ENCODE results near the gene NCAN.

NCAN gene

DNA sequence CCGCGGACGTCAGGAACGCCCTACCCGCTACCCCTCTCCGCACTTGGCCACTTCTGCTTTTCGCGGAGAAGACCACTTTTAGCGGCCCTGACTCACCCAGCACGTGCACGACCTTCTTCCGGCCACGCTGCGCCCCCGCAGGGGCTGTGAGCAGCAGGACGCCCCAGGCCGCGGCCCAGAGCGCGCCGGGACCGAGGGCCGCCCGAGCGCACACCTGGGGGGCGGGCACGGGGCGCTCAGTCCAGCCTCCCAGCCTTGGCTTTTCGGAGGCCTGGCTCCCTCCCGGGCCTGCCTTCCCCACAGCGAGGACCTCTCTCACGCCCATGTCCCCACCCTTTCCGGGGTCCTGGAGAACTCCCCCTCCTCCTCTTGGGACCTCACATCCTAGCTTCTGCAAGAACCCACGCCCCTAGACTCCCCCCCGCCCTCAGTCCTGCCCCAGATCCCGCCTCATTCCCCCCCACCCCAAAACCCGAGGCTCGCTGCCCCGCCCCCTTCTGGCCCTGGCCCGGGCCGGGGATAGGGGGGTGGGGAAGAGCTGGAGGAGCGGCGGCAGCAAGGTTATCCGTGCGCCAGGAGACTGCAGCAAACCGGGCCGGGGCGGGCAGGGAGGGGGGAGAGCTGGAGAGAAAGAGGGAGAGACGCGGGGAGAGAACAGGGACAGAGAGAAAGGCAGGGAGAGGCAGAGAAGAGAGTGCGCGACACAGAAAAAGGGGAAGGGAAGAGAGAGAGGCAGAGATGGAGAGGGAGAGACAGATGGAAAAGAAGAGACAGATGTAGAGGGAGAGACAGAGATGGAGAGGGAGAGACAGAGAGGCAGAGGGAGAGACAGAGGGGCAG, 49.8 kb downstream of the NCAN start:
- DNase-seq (ENCODE audit: low read depth) = no peak

DNA sequence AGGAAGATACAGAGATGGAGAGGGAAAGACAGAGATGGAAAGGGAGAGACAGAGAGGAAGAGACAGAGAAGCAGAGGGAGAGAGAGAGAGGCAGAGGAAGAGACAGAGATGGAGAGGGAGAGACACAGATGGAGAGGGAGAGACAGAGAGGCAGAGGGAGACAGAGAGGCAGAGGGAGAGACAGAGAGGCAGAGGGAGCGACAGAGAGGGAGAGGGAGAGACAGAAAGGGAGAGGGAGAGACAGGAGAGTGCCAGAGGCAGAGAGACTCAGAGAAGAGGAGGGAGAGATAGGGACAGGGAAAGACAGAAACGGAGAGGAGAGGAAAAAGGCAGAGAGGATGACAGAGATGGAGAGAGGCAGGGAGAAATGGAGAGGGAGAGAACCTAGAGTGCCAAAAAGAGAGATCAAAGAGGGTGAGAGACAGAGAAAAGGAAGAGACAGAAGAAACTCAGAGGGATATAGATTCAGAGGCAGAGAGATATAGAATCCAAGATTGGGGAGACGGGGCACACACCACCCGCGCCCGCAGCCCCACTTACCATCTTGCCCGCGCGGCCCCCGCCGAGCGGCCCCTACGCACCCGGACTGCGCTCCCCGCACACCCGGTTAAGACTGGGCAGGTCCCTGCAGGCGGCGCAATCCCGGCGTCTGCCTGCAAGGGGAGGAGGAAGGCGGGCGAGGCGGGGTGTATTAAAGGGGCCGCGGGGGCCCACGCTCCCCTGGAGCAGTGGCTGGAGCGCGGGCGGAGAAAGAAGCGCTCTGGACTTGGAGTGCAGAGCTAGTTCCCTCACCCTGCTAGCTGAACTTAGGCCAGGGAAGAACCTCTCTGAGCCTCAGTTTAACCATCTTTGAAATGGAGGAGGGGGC, 50.7 kb downstream of the NCAN start:
- no peak for DNase-seq (ENCODE audit: low read depth)

DNA sequence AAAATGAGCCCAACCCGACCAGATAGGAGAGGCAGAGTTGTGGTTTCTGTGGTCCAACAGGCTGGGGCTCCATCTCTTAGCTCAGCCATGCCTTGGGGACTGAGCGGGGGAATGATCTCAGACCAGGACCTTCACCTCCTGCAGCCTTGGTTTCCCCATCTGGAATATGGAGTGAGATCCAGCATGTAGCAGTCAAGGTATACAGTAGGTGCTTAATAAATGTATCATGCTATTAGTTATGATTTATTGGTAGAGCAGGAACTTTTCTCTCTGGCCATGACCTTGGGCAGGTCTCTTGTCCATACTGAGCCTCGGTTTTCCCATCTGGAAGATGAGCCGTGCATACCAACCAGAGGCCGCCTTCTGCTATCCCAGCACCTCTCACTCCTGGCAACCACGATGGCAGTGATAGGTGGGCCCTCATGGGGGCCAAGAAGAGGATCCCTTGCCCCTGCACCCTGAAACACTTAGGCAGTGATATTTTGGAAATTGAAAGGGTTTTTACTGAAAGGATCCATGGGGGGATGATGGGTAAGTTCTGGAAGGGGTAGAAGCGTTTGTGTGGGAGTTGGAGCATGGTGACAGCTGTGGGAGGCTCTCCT, 52.2 kb downstream of the NCAN start:
- DNase-seq (ENCODE audit: low read depth) = no peak

DNA sequence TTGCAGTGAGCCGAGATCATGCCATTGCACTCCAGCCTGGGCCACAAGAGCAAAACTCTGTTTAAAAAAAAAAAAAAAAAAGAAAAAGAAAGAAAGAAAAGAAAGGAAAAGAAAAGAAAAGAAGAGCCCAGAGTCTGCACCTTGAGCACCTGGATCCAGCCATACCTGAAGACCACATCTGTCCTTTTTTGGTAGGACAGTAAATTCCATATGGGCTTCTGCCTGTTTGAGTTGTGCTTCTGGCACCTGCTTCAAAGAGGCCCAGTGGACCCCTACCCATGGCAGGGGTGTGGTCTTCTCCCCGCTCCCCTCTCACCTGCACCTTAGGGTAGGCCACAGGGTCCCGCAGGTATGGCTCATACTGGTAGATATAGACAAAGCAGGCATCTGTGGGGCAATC, 55.5 kb downstream of the NCAN start:
- no peak for DNase-seq (ENCODE audit: low read depth)

DNA sequence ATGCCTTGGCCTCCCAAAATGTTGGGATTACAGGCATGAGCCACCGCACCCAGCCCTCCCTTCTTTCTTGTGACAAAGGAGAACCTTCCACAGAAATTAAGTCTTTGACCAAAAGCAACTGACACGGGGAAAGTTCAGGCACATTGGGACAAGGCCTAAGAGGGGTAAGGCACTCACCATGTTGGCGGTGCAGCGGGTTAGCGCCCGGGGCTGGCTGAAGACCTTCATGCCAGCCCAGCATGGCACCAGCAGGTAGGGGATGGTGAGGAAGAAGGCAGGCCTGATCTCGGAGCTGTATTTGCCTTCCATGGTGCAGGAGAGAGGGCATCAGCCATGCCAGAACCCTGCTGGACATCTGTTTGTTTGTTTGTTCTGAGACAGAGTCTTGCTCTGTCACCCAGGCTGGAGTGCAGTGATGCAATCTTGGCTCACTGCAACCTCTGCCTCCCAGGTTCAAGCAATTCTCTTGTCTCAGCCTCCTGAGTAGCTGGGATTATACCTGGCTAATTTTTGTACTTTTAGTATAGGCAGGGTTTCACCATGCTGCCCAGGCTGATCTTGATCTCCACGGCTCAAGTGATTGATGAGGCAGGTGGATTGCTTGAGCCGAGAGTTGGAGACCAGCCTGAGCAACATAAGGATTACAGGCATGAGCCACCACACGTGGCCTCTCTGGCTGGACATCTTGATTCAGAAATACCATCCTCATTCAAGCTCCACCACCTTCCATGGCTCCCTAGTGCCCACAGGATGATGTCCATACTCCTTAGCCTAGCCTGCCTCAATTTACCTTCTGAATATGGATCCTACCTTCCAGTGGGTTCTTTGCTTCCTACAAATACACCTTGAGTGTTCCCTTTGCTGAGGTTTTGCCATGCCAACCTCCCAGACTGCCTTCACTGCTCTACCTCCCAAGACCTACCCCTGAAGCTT, 57.0 kb downstream of the NCAN start:
- no peak for DNase-seq (ENCODE audit: low read depth)

DNA sequence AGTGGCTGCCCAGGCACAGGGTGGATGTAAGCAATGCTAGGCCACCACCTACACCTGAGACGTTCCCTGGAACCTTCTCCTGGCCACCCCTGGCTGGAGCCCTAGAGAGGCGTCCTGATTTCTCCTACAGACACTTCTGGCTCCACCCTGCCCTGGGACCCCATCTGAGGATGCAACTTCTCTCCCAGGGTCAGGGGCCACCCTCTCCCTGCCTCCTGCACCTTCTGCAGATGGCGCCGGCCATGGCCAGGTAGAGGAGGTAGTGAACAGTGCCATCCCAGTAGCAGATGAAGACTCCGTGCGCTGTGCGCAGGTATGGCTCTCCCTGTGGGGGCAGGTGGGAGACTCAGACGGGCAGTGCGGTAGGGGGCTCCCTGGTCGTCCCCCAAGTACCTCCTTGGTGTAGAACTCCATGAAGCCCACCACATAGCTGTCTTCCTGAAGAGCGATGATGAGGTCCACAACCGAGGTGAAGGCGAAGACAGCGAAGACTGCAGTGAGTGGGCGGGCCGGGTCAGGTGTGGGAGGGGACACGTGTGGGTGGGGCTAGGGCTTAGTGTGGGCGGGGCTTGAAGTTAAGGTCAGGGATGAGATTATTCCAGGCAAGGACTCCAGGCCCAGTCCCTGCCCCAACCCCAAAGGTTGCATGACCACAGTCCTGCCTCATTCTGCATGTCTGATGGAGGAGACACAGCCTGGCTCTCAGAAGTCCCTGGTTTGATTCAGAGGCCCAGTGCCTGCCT, 58.4 kb downstream of the NCAN start:
- DNase-seq (ENCODE audit: low read depth) = no peak

DNA sequence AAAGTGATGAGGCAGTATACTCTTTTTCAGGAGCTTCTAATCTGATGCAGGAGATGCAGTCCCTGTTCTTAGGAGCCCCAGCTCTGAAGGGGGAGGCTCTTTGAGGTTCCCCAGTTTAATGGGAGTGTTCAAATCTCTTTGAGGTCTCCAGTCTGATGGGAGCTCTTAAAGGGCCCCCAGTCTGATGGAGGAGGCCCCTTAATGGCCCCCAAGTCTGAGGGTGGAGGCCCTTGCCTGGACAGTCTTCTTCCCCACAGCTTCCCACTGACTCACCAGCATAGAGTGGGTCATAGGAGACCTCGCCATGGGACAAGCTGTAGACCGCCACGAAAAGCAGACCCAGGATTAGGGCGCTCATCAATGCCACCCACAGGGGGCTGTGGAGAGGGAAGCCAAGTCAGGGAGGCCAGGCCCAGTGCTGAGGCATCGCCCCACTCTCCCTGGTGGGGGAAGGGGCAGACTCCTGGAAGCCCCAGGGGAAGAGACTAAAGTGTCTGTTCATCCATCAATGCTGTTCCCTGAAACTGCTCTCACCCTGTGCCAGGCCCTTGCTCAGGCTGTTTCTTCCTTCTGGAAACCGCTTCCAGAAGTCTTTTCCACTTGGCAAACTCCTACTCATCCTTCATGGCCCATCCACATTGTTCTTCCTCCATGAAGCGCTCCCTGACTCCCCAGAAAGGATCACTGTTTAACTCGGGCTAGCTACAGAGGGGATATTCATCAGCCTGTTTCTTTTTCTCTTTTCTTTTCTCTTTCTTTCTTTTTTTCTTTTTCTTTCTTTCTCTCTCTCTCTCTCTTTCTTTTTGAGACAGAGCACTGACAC, 59.2 kb downstream of the NCAN start:
- no peak for DNase-seq (ENCODE audit: low read depth)

DNA sequence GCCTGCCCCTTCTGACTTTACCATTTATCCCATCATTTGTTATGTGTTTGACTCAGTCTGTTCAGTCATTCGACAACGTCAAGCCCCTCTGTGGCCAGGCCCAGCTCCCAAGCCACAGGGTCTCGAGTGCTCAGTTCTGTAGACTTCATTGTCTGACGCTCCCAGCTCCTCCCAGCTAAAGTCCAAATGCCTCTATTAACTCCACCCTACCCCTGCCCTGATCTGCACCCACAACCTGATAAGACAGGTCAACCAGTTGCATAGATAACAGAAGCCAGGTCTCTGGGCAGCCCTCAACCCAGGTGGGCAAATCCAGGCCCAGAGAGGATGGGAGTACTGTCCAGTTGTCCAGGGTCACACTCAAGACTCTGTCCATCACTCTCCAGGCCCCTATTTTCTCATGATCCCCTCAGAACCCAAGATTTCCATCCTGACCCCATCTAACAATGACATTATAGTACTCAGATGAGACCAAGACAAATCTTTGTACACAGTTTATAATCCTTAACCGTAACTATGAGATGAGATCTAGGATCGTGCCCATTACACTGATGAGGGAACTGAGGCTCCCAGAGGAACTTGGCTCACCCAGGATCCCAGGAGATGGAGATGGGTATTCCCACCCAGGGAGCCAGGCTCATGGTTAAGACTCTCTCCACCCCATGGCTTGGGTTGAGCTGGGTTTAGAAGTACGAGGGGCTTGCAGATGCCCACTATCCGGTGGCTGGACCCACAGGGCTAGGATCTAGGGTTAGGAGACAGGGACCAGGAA, 60.3 kb downstream of the NCAN start:
- DNase-seq (ENCODE audit: low read depth) = no peak

DNA sequence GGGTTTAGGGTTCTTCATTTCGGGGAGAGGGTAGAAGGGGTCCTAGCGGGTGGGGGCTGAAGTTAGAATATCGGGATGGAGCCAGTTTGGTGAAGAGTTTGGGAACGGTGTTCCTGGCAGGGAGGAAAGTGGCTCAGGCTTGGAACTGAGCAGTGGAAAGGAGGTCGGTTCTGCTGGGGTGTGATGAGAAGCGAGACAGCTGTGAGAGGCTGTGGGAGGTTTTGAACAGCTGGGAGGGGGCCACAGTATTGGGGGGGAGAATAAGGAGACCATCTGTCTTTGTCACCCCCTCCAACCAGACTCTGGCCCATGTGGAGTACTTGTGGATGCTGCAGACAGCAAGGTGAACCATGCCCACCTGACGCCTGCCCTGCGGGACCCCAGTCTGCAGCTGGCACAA, 62.4 kb downstream of the NCAN start:
- DNase-seq (ENCODE audit: low read depth) = no peak

DNA sequence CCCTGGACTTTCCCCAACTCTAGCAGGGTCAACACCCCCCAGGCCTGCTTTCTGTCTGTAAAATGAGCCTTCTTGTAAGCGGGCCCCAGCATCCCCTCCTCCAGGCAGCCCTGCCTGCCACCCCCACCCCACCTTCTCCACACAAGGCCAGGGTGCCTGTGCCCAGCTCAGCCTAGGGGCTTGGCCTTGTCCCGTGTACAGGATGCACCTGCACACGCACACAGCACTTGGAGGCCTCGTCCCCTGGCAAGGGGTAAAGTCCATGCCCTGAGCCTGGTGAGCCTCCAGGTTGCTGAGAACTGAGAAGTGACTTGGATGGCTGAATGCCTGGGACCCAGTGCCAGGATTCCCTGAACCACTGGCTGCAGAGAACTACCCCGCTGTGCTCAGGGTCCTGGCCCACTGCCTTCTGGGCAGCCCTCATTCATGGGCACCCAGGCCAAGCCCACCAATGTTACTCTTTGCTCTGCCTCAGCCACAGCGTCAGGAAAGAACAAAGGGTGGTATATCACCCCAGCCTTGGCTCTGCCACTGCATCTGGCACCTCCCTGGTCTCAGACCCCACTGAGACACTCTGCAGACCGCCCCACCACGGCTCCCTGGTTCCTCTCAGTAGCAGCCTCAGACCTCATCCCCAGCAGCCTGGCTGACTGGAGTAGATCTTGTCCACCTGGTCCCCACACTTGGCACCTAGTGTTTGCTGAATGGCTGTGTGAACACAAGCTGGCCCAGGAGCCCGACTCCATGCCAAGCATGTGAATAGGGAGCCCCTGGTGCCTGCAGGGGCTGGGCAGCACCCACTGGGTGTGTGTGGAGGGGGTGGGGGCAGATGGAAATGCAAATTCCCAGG, 63.2 kb downstream of the NCAN start:
- no peak for DNase-seq (ENCODE audit: low read depth)

DNA sequence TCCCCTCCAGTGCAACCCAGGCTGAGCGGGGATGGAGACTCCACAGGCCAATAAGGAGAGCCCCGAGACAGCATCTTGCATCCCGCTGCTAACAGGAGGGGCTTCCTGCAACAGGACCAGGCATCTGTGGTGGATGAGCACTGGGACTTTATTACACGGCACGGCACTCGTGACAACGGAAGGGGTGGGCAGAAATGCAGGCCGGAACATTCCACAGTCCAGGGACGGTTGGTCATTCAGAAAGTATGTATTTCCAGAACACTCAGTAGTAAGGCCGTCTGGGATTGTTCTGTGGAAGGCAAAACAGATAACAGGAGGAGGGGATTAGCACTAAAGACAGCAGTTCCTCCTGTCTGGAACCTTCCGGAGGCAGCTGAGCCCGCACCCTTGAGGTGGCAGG, 64.6 kb downstream of the NCAN start:
- DNase-seq (ENCODE audit: low read depth) = no peak

DNA sequence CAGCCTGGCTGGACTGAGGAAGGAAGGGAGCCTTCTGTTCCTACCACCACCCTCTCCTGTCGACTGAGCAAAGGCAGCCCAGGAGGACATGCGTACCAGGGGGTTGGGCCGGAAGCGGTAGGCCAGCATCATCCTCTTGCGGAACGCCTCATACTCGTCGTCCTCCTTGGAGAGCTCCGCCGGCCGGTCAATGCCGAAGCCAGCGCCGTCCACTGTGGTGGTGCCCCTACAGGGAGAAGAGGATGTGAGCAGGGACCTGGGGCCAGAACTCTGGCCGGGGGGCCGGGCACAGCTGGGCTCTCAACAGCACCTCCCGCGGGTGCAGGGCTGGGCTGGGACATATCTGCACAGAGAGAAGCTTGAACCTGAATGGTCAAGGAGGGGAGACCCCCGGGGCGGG, 65.1 kb downstream of the NCAN start:
- DNase-seq (ENCODE audit: low read depth) = no peak

DNA sequence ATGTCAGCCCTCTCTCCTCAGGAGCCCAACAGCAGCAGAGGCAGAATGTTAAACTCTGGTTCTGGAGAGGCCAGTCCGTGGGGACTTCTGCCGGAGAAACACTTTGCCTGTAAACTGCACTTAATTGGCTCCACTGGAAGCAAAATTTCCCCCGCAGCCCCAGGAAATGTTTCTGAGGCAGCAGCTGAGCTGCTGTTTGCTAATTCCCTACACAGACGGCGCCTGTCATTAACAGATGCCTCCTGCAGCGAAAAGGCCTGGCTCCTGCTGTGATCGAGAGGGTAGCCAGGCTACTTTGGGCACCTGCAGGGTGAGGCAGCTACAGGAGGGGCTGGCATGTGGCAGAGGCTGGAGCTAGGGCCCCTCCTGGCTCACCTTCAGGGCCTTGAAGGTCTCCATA, 66.6 kb downstream of the NCAN start:
- no peak for DNase-seq (ENCODE audit: low read depth)

DNA sequence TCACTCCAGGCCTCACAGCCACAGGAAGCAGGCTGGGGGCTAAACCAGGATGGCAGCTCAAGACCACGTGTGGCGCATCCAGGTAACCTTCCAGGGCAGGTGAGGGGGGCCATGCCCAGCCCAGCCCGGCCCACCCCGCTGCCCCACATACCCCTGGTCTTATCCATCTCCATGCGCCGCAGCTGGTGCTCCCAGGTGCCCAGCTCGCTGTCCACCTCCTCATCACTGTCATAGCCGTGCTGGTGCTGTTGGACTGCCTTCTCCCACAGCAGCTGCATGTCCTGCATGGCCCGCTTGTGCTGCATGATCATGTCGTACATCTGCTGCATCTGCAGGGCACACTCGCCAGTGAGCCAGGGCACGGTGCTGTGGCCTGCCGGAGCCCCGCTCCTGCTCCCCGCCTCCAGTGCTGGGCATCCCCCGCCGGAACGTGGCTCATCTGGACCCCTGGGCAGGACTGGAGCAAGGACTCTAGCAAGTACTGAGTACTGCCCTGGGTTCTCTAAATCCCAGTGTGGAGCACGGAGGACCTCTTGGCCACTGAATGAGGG, 67.4 kb downstream of the NCAN start:
- DNase-seq (ENCODE audit: low read depth) = no peak

DNA sequence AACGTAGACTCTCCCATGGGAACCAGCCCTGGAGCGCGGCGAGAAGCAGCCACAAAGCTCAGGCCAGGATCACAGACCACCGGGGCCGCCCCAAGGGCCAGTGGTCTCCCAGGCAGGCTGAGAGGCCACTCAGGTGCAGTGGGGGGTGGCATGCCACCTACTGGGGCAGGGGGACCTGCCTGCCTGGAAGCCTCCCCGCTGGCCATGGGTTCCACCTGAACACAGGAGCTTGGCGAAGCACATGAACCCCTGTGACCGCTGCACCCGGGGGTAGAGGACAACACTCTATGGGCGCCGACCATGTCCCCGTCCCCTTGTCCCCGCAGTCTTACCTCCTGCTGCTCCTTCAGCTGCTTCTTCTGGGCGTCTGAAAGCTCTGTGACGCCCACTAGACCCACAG, 68.1 kb downstream of the NCAN start:
- DNase-seq (ENCODE audit: low read depth) = no peak

DNA sequence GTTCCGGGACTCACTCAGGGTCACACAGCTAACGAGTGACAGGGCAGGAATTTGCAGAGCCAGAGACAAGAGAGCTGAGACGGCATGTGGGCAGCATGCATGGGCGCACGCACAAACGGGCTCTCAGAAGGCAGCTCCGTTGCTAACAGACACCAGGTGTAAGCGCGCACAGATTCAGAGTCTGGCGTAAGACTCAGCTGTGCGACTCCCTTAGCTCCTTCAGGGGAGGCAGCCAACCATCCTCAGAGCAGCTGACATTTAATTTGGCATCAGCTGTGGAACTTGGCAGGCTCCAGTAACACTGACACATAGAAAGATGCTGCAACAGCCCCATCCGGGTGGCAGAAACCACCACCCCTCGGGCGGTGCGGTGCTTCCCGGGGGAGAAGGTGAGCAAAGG, 68.8 kb downstream of the NCAN start:
- no peak for DNase-seq (ENCODE audit: low read depth)

DNA sequence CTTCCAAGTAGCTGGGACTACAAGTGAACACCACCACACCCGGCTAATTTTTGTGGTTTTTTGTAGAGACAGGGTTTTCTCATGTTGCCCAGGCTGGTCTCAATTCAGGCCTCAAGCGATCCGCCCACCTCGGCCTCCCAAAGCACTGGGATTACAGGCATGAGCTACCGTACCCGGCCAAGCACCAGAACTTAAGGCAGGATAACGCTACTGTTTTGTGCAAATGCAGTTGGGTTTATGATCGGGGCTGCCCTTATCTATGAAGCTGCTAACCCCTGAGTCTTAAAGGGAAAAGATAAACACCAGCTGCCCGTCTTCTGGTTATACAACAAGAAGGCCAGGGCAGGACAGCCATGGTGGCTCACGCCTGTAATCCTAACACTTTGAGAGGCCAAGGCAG, 73.9 kb downstream of the NCAN start:
- DNase-seq (ENCODE audit: low read depth) = no peak

DNA sequence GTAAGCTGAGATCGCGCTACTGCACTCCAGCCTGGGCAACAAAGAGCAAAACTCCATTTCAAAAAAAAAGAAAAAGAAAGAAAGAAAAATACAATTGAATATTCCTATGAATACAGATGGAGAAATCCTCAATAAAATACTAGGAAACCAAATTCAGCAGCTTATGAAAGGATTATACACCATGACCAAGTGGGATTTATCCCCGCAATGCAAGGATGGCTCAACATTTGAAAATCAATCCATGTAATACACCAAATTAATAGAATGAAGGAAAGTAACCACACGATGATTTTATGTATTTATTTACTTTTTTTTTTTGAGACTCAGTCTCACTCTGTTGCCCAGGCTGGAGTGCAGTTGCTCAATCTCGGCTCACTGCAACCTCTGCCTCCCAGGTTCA, 80.8 kb downstream of the NCAN start:
- no peak for DNase-seq (ENCODE audit: low read depth)
